Nephron (organoid): ENCODE results near the gene EML2.
"Not testable (repeated sequence)": the region's sequence is repeated elsewhere in the genome, so short reads cannot be mapped to it uniquely, and the experiment has no call there.

Experiments
- H3K27ac Mint-ChIP-seq, 3 experiments: 2 replicates each; pipeline ENCODE4 v1.8.0; 2020; ENCODE audit warnings: mixed read lengths in 3 of 3, mild to moderate bottlenecking in 2 of 3, moderate library complexity in 1 of 3
- H3K27me3 Mint-ChIP-seq: 2 replicates; pipeline ENCODE4 v1.8.0; 2021; ENCODE audit warnings: low read depth, mild to moderate bottlenecking, moderate library complexity, mixed read lengths
- H3K36me3 Mint-ChIP-seq: 2 replicates; pipeline ENCODE4 v1.8.0; 2020; ENCODE audit warnings: low read depth, mixed read lengths
- H3K4me1 Mint-ChIP-seq: 2 replicates; pipeline ENCODE4 v1.8.0; 2020; ENCODE audit warnings: mixed read lengths
- H3K4me3 Mint-ChIP-seq, 3 experiments: 2 replicates each; pipeline ENCODE4 v1.8.0; 2020; ENCODE audit warnings: mild to moderate bottlenecking in 3 of 3, mixed read lengths in 3 of 3, moderate library complexity in 2 of 3
- H3K9me3 Mint-ChIP-seq: 2 replicates; pipeline ENCODE4 v1.8.0; 2020; ENCODE audit warnings: mixed read lengths
- CTCF ChIP-seq, 3 experiments: fragments of 200-600 bp; sonication (generic); IDR thresholded peaks; one replicate each; pipeline ENCODE4 v1.5.0; 2021; ENCODE audit warnings: antibody characterized with exemption in 3 of 3; ENCODE audit not compliant: unreplicated experiment in 3 of 3

EML2 gene

GRCh38 chr19:45615795-45616703 lies 23.1 kb downstream of the EML2 start:
- Mint-ChIP-seq H3K27ac (peak overlapping the region; percentile 61 to 95 (median 75)), H3K36me3 (peaks cover 28% of the 10 kb centered on the region), H3K4me3 (peak overlapping the region; percentile 70 to 89 (median 74)), H3K4me1 (no peaks in the 10 kb centered on the region), H3K27me3 (no peaks in the 10 kb centered on the region), H3K9me3 (no peaks in the 10 kb centered on the region)
- no peak for TF ChIP-seq CTCF (IDR thresholded peaks at IDR 0.05; ENCODE audit: unreplicated experiment in 3 of 3)

- peaks cover 30% of the 10 kb centered on the region for H3K36me3 Mint-ChIP-seq
- H3K4me3 Mint-ChIP-seq, H3K27ac Mint-ChIP-seq, H3K9me3 Mint-ChIP-seq, H3K27me3 Mint-ChIP-seq, H3K4me1 Mint-ChIP-seq: not testable (repeated sequence)
These were observed 24.1 kb downstream of the EML2 start for GRCh38 chr19:45615056-45615455.

GRCh38 chr19:45613926-45614725 lies 25.1 kb downstream of the EML2 start:
- Mint-ChIP-seq H3K36me3 (peaks cover 35% of the 10 kb centered on the region), H3K4me1 (no peaks in the 10 kb centered on the region), H3K27me3 (no peaks in the 10 kb centered on the region), H3K4me3 (peak overlapping the region in 2 of 3 experiments; percentile 50 to 60), H3K9me3 (peaks cover 1% of the 10 kb centered on the region), H3K27ac (peak overlapping the region in 2 of 3 experiments; percentile 24 to 64)
- no peak for TF ChIP-seq CTCF (IDR thresholded peaks at IDR 0.05; ENCODE audit: unreplicated experiment in 3 of 3)

- H3K27ac Mint-ChIP-seq = no peak overlapping the region
- peaks cover 35% of the 10 kb centered on the region for H3K36me3 Mint-ChIP-seq
- peaks cover 6% of the 10 kb centered on the region for H3K4me1 Mint-ChIP-seq
- no peak for TF ChIP-seq CTCF (IDR thresholded peaks at IDR 0.05; ENCODE audit: unreplicated experiment in 3 of 3)
- peaks cover 8% of the 10 kb centered on the region for H3K9me3 Mint-ChIP-seq
- no peak overlapping the region for H3K4me3 Mint-ChIP-seq
- H3K27me3 Mint-ChIP-seq = peaks cover 4% of the 10 kb centered on the region
These were observed 30.2 kb downstream of the EML2 start for GRCh38 chr19:45608948-45609347.

GRCh38 chr19:45607071-45608029 lies 31.8 kb downstream of the EML2 start:
- TF ChIP-seq CTCF (IDR thresholded peaks at IDR 0.05; ENCODE audit: unreplicated experiment in 3 of 3) = peak; percentile 79 to 82 (median 81)
- Mint-ChIP-seq H3K4me3 (peak overlapping the region; percentile 54 to 67 (median 54)), H3K36me3 (peaks cover 30% of the 10 kb centered on the region), H3K27me3 (peaks cover 20% of the 10 kb centered on the region), H3K9me3 (peaks cover 8% of the 10 kb centered on the region), H3K27ac (peak overlapping the region; percentile 23 to 56 (median 49)), H3K4me1 (peaks cover 8% of the 10 kb centered on the region)
